WI38 (cell line): ENCODE measurements around the gene LHX8.
"Not testable (repeated sequence)": the region's sequence is repeated elsewhere in the genome, so short reads cannot be mapped to it uniquely, and the experiment has no call there.

Experiments
- H3K4me3 ChIP-seq: 2 replicates; pipeline ENCODE4 v1.5.1; 2011; ENCODE audit warnings: low read depth, mild to moderate bottlenecking, control low read depth, low read length
- TF ChIP-seq, protein P1 (sequence below): IDR thresholded peaks from 2 replicates; pipeline ENCODE4 v1.5.1; 2012; ENCODE audit warnings: low read depth, mild to moderate bottlenecking, control low read depth, low read length

Gene LHX8

DNA sequence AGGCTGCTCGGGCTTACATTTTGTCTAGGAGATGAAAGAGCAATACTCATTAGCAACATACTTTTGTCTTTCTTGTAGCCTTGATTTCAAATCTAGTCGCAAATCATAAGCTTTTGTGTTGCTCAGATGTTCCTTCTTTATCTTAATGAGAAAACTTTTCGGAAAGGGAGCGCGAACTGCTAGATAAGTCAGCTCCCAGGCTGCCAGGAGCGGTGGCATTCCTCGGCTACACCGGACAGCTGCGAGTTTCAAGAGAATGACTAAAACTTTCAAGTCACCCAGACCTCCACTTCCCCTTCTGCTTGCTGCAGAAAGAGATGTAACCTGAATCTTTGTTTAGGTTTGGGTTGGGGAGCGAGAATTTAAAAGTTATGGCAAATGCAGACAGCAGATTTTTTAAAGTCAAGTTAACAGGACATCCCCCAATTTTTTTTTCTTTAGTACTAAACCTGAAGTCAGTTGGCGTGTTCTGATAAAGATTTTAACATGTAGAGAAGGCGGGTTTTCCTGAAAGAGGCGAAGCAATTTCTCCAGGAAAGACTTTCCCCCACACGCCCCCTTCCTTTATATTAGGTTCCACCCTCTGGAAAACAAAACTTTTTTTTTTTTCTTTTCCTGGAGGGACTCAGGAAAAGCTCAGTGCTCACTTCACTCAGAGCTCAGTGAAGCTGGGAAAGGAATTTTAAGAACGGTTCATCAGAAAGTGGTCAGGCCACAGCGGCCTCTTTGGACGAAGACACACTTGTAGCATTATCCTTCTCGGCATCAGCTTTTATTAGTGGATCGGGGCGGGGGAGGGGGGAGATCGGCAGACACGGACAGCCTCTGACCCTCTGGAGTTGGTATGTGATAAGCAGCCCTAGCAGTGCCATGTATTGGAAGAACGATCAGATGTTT is at the start of gene LHX8:
TSS of gene LHX8 (plus strand) at position 639 of the 897 bp plus-strand sequence. CDS start 2,227 bp downstream, outside the sequence.
- peak within 1 kb of the TSS; percentile 38 for H3K4me3 ChIP-seq
- TF ChIP-seq, protein P1, sequence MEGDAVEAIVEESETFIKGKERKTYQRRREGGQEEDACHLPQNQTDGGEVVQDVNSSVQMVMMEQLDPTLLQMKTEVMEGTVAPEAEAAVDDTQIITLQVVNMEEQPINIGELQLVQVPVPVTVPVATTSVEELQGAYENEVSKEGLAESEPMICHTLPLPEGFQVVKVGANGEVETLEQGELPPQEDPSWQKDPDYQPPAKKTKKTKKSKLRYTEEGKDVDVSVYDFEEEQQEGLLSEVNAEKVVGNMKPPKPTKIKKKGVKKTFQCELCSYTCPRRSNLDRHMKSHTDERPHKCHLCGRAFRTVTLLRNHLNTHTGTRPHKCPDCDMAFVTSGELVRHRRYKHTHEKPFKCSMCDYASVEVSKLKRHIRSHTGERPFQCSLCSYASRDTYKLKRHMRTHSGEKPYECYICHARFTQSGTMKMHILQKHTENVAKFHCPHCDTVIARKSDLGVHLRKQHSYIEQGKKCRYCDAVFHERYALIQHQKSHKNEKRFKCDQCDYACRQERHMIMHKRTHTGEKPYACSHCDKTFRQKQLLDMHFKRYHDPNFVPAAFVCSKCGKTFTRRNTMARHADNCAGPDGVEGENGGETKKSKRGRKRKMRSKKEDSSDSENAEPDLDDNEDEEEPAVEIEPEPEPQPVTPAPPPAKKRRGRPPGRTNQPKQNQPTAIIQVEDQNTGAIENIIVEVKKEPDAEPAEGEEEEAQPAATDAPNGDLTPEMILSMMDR: no peak

DNA sequence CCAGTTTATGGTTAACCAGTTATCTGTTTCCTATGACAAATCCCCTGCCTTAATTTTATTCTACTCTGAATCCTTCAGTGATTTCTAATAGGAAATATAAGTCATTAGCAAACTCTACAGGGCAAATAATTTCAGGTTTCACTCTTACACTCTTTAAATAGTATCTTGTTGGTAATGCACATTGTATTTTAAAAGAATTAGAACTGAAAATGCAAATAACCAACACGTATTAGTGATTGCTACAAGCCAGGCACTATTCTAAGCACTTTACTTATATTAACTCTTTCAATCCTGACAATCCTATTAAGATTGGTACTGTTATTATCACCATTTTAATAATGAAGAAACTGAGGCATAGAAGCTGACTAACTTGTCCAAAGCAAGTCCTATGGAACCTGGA is 48.3 kb upstream of the LHX8 start:
- H3K4me3 ChIP-seq: no peak overlapping the region
- TF ChIP-seq, protein P1: no peak

DNA sequence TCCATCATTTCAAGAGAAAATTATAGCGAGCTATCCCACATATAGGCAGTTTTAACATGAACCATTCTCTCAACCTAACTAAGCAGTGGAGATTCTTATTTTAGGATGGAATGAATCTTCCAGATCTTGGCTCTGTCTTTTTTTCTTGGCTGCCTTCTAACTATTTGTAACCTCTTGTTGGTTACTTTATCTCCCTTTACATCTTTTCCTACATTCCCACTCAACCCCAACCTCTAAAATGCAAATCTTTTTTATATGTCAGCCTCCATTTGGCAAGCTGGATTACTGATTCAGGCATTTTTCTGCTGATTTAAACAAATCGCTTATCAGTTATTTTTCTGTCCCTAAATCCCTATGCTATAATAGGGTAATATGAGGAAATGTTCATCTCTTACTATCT is 46.9 kb upstream of the LHX8 start:
- H3K4me3 ChIP-seq: no peak overlapping the region
- TF ChIP-seq, protein P1: no peak

DNA sequence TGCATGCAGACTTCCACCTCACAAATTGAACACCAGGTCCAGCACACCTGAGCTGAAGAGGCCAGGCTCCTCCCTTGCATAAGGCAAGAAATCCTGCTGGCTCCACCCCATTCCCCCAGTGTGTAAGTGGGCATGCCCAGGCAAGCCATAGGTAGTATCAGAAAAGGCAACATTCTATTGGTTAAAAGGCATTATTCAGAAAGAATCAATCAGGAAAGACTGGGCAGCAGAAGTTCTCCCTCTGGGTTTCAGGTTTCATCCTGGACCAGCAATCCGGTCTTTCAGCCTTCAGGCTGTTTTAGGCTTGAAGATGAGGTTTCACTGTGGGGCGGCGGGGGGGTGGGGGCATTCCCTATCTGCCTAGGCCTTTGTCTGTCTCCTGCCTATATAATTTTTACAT is 42.0 kb upstream of the LHX8 start:
- TF ChIP-seq, protein P1: no peak
- no peak overlapping the region for H3K4me3 ChIP-seq

DNA sequence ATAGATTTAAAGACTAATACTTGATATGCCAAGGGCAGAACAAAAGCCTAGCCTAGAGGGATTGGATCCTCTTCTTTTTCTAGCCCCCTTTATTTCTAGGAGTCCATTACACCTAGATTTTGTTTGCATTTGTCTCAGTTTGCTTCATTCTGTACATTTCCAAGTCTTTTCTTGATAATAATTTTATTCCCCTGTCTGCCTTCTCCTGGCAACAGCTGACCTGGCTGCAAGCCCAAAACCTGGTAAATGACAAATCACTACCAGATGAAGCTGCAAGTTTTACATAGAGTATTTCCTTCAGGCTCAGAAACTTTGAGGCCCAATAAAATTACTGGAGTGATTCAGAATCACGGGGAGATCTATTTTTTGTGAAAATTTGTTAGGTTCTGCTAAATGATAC is 36.5 kb upstream of the LHX8 start:
- H3K4me3 ChIP-seq: no peak overlapping the region
- TF ChIP-seq, protein P1: no peak

DNA sequence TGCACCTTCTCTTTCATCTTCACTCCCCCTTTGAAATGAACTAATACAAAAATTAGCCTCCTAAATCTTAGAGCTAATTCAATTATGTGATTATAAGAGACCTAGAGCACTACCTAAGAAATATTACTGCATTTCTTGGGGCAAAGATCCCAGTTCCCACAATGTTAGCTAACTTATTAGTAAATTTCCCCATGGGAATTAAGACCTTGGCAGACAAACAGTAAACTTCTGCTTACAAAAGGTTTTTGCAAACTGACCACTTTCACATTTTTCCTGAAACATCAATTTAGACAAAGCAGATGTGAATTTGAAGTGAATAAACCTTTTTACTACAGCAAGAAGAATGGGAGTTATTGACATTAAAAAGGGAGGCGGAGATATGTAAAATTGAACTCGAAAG is 34.6 kb upstream of the LHX8 start:
- TF ChIP-seq, protein P1: no peak
- no peak overlapping the region for H3K4me3 ChIP-seq

DNA sequence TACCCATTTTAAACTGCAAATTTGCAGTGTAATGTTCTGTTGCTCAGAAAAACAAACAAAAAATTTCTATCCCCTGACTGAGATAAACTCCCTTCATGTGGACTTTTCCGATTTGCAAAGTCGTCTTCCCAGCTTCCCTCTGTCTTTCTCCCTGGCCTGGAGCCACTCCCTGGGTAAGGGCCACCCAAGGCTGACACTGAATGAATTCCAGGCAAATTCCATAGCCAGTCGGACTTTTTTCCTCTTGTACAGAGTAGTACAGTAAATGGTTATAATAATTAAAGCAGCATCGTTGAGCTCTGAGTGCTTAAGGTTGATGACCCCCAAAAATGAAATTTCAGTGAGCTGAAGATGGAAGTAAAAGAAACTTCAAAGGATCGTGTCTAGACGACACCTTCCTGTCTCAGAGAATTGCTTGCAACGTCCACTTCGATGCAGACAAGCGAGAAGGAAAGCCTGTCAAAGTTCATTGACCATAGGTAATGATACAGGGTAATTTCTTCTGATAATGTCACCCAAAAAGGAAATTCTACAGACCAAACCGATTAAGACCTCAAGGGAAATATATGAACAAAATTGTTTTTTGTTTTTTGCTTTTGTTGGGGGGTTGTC is 33.6 kb upstream of the LHX8 start:
- no peak overlapping the region for H3K4me3 ChIP-seq
- TF ChIP-seq, protein P1: no peak

DNA sequence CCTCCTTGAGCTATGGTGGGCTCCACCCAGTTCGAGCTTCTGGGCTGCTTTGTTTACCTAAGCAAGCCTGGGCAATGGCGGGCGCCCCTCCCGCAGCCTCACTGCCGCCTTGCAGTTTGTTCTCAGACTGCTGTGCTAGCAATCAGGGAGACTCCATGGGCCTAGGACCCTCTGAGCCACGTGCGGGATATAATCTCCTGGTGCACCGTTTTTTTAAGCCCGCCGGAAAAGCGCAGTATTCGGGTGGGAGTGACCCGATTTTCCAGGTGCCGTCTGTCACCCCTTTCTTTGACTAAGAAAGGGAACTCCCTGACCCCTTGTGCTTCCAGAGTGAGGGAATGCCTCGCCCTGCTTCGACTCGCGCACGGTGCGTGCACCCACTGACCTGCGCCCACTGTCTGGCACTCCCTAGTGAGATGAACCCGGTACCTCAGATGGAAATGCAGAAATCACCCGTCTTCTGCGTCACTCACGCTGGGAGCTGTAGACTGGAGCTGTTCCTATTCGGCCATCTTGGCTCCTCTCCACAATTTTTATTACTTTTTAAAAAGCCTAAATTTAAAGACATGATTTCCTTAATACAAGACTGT is 21.7 kb upstream of the LHX8 start:
- H3K4me3 ChIP-seq: not testable (repeated sequence)
